22Rv1 (cell line): ENCODE measurements around the gene PGK1.

Source experiments
- CTCF ChIP-seq: fragments of 450-650 bp; IDR thresholded peaks from 2 replicates; pipeline ENCODE4 v1.5.1; 2017; ENCODE audit warnings: mild to moderate bottlenecking
- ZFX ChIP-seq: fragments of 450-650 bp; IDR thresholded peaks from 2 replicates; pipeline ENCODE4 v1.6.1; 2017; ENCODE audit warnings: antibody characterized with exemption, borderline replicate concordance

- TF ChIP-seq CTCF (no peak), ZFX (no peak)
Measured at GRCh38 chrX:78133238-78133960, 29.4 kb downstream of the PGK1 start.
